ENCODE measurements around the gene MAPT.

Gene MAPT

GRCh38 chr17:45850468-45850867 lies 43.9 kb upstream of the MAPT start:
- no peak for TF ChIP-seq CTCF (IDR thresholded peaks at IDR 0.05)
- DNase-seq, result no peak
- H3K4me1 Mint-ChIP-seq, result no peaks in the 10 kb centered on the region
- no peak overlapping the region for H3K4me3 Mint-ChIP-seq
- H3K36me3 Mint-ChIP-seq (ENCODE audit: low read depth), result no peaks in the 10 kb centered on the region
- H3K27ac Mint-ChIP-seq, result no peak overlapping the region
- peaks cover 37% of the 10 kb centered on the region for H3K27me3 Mint-ChIP-seq (ENCODE audit: low read depth, poor library complexity)
- no peaks in the 10 kb centered on the region for H3K9me3 Mint-ChIP-seq

GRCh38 chr17:45851022-45851421 lies 43.3 kb upstream of the MAPT start:
- H3K27me3 Mint-ChIP-seq (ENCODE audit: low read depth, poor library complexity), result peaks cover 37% of the 10 kb centered on the region
- H3K4me1 Mint-ChIP-seq, result no peaks in the 10 kb centered on the region
- DNase-seq, result no peak
- H3K9me3 Mint-ChIP-seq, result no peaks in the 10 kb centered on the region
- H3K36me3 Mint-ChIP-seq (ENCODE audit: low read depth), result no peaks in the 10 kb centered on the region
- H3K4me3 Mint-ChIP-seq, result no peak overlapping the region
- H3K27ac Mint-ChIP-seq, result no peak overlapping the region
- TF ChIP-seq CTCF (IDR thresholded peaks at IDR 0.05), result no peak

- Mint-ChIP-seq H3K9me3 (no peaks in the 10 kb centered on the region), H3K27ac (no peak overlapping the region), H3K36me3 (ENCODE audit: low read depth) (no peaks in the 10 kb centered on the region), H3K4me3 (no peak overlapping the region), H3K27me3 (ENCODE audit: low read depth, poor library complexity) (peaks cover 37% of the 10 kb centered on the region), H3K4me1 (no peaks in the 10 kb centered on the region)
- no peak for TF ChIP-seq CTCF (IDR thresholded peaks at IDR 0.05)
- no peak for DNase-seq
Observed at GRCh38 chr17:45851464-45851863, 42.9 kb upstream of the MAPT start.

- H3K4me1 Mint-ChIP-seq, result no peaks in the 10 kb centered on the region
Observed at GRCh38 chr17:45851873-45852272, 42.5 kb upstream of the MAPT start.

GRCh38 chr17:45852535-45853297 lies 41.6 kb upstream of the MAPT start:
- H3K27ac Mint-ChIP-seq, result no peak overlapping the region
- peaks cover 35% of the 10 kb centered on the region for H3K27me3 Mint-ChIP-seq (ENCODE audit: low read depth, poor library complexity)
- peak; percentile 89 for TF ChIP-seq CTCF (IDR thresholded peaks at IDR 0.05)
- DNase-seq, result peak; percentile 76
- H3K36me3 Mint-ChIP-seq (ENCODE audit: low read depth), result no peaks in the 10 kb centered on the region
- no peaks in the 10 kb centered on the region for H3K4me1 Mint-ChIP-seq
- no peak overlapping the region for H3K4me3 Mint-ChIP-seq
- no peaks in the 10 kb centered on the region for H3K9me3 Mint-ChIP-seq

More at GRCh38 chr17:45851873-45852272, 42.5 kb upstream of the MAPT start:
- TF ChIP-seq CTCF (IDR thresholded peaks at IDR 0.05), result no peak
- DNase-seq, result no peak
- H3K36me3 Mint-ChIP-seq (ENCODE audit: low read depth), result no peaks in the 10 kb centered on the region
- no peaks in the 10 kb centered on the region for H3K9me3 Mint-ChIP-seq
- no peak overlapping the region for H3K4me3 Mint-ChIP-seq
- H3K27me3 Mint-ChIP-seq (ENCODE audit: low read depth, poor library complexity), result peaks cover 37% of the 10 kb centered on the region
- no peak overlapping the region for H3K27ac Mint-ChIP-seq

GRCh38 chr17:45854209-45854608 lies 40.1 kb upstream of the MAPT start:
- H3K36me3 Mint-ChIP-seq (ENCODE audit: low read depth), result no peaks in the 10 kb centered on the region
- H3K4me1 Mint-ChIP-seq, result no peaks in the 10 kb centered on the region
- TF ChIP-seq CTCF (IDR thresholded peaks at IDR 0.05), result no peak
- H3K27me3 Mint-ChIP-seq (ENCODE audit: low read depth, poor library complexity), result peaks cover 46% of the 10 kb centered on the region
- H3K27ac Mint-ChIP-seq, result no peak overlapping the region
- H3K9me3 Mint-ChIP-seq, result no peaks in the 10 kb centered on the region
- no peak overlapping the region for H3K4me3 Mint-ChIP-seq
- DNase-seq, result no peak
